ENCODE results near the gene TRMT13. TPM values are rescaled to one million over a fixed set of nuclear protein-coding genes. Genes with fewer than 3 reads are reported as not detected.

TRMT13 gene
- total RNA-seq, 1 donor from 2014 or later: 14.5 TPM

DNA sequence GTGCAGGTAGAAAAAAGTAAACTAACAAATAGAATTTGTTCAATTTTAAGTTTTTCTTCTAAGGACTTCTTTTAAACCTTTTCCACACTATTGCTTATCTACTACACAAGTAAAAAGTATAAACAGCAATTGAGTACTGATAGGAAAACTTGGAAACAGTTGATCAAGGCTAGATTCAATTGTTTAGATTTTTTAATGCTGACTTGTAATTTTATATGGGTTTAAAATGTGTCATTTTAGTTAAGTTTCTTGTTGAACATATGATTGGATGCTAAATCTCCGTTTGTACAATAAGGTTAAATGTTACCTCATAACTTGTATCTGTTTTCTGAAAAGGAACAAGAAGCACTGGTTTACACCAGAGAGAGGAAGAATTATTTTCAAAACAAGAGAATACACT lies 5.7 kb upstream of the TRMT13 start:
- DNase-seq (ENCODE audit: extremely low spot score in 2 of 2): no peak
- Histone ChIP-seq H3K4me1 (peaks cover 6% of the 10 kb centered on the region), H3K36me3 (no peaks in the 10 kb centered on the region), H3K9me3 (no peaks in the 10 kb centered on the region), H3K27ac (no peak overlapping the region), H3K4me3 (no peak overlapping the region), H3K27me3 (no peaks in the 10 kb centered on the region)
- intact Hi-C loops (cut with DNase I): no loop called here
- TF ChIP-seq POLR2A (IDR thresholded peaks at IDR 0.05): no peak

DNA sequence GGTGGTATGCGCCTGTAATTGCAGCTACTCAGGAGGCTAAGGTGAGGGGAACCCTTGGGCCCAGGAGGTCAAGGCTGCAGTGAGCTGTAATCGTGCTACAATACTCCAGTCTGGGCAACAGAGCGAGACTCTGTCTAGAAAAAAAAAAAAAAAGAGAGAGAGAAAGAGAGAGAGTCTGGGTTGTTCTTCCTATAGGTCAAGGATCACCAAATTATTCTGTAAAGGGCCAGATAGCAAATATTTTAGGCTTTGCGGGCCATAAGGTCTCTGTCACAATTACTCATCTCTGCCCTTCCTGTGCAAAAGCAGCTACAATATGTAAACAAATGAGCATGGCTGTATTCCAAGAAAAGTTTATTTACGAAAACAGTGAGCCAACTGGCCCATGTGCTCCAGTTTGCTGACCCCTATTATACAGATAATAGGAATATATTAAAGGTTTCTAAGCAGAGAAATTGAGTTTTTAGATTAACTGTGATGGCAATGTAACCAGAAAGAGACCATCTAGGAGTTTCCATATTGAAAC lies 2.3 kb upstream of the TRMT13 start:
- intact Hi-C loops (cut with DNase I): loop anchor here (10.0 kb wide), 1 partner anchor 134 kb away; the partner anchor contains the start of gene RTCA
- H3K4me1 ChIP-seq: peaks cover 30% of the 10 kb centered on the region
- no peak for DNase-seq (ENCODE audit: extremely low spot score in 2 of 2)
- no peak overlapping the region for H3K4me3 ChIP-seq
- H3K27ac ChIP-seq: no peak overlapping the region
- TF ChIP-seq POLR2A (IDR thresholded peaks at IDR 0.05): no peak
- TF ChIP-seq POLR2AphosphoS5 (IDR thresholded peaks at IDR 0.05; ENCODE audit: insufficient read depth in 1 of 2, low read depth in 1 of 2): no peak
- TF ChIP-seq, protein P1, sequence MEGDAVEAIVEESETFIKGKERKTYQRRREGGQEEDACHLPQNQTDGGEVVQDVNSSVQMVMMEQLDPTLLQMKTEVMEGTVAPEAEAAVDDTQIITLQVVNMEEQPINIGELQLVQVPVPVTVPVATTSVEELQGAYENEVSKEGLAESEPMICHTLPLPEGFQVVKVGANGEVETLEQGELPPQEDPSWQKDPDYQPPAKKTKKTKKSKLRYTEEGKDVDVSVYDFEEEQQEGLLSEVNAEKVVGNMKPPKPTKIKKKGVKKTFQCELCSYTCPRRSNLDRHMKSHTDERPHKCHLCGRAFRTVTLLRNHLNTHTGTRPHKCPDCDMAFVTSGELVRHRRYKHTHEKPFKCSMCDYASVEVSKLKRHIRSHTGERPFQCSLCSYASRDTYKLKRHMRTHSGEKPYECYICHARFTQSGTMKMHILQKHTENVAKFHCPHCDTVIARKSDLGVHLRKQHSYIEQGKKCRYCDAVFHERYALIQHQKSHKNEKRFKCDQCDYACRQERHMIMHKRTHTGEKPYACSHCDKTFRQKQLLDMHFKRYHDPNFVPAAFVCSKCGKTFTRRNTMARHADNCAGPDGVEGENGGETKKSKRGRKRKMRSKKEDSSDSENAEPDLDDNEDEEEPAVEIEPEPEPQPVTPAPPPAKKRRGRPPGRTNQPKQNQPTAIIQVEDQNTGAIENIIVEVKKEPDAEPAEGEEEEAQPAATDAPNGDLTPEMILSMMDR (IDR thresholded peaks at IDR 0.05): no peak
- H3K27me3 ChIP-seq: no peaks in the 10 kb centered on the region
- H3K9me3 ChIP-seq: no peaks in the 10 kb centered on the region
- H3K36me3 ChIP-seq: no peaks in the 10 kb centered on the region

DNA sequence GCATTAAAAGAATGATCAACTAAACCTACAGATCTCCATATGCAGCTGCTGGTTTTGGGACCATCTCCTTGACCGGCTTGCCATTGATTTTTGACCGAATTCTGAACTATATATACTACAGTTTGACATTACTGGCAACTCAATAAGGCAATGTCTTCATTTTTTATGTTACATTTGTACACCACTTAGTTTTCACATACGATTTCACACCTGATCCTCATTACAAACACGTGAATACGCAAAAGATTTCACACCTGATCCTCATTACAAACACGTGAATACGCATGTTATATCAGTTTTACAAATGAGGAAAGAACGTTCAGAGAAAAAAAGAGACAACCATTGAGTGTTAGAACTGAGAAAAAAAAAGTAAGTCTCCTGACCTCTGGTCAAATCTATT lies 1.3 kb upstream of the TRMT13 start:
- peaks cover 37% of the 10 kb centered on the region for H3K4me1 ChIP-seq
- H3K9me3 ChIP-seq: no peaks in the 10 kb centered on the region
- intact Hi-C loops (cut with DNase I): loop anchor here (10.0 kb wide), 1 partner anchor 133 kb away; the partner anchor contains the start of gene RTCA
- TF ChIP-seq, protein P1 (IDR thresholded peaks at IDR 0.05): no peak
- TF ChIP-seq POLR2AphosphoS5 (IDR thresholded peaks at IDR 0.05; ENCODE audit: insufficient read depth in 1 of 2, low read depth in 1 of 2) (no peak), POLR2A (IDR thresholded peaks at IDR 0.05) (no peak)
- H3K4me3 ChIP-seq: no peak overlapping the region
- no peak overlapping the region for H3K27ac ChIP-seq
- no peaks in the 10 kb centered on the region for H3K36me3 ChIP-seq
- no peaks in the 10 kb centered on the region for H3K27me3 ChIP-seq
- DNase-seq (ENCODE audit: extremely low spot score in 2 of 2): no peak

DNA sequence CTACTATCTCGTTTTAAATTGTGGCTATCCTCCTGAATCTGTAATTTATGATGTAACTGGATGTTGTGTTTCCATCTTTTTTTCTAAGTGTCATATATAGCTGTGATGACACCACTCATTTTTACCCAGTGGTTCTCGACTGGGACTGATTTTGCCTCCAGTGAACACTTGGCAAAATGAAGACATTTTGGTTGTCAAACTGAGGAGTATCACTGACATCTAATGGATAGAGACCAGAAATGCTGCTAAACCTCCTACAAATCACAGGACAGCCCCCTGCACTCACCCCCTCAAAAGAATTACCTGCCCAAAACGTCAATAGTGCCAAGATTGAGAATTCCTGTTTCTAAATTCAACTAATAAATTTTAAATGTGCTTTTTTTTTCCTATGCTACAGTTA lies 1.9 kb downstream of the TRMT13 start:
- Histone ChIP-seq H3K27ac (no peak overlapping the region), H3K9me3 (no peaks in the 10 kb centered on the region), H3K27me3 (no peaks in the 10 kb centered on the region), H3K4me3 (no peak overlapping the region), H3K36me3 (peaks cover 0 to 30% of the 10 kb centered on the region in 2 donors), H3K4me1 (peaks cover 37% of the 10 kb centered on the region)
- no peak for TF ChIP-seq POLR2A (IDR thresholded peaks at IDR 0.05)
- TF ChIP-seq, protein P1 (IDR thresholded peaks at IDR 0.05): no peak
- no peak for TF ChIP-seq POLR2AphosphoS5 (IDR thresholded peaks at IDR 0.05; ENCODE audit: insufficient read depth in 1 of 2, low read depth in 1 of 2)
- intact Hi-C loops (cut with DNase I): loop anchor here (10.0 kb wide), 1 partner anchor 130 kb away; the partner anchor contains the start of gene RTCA
- DNase-seq (ENCODE audit: extremely low spot score in 2 of 2): no peak

DNA sequence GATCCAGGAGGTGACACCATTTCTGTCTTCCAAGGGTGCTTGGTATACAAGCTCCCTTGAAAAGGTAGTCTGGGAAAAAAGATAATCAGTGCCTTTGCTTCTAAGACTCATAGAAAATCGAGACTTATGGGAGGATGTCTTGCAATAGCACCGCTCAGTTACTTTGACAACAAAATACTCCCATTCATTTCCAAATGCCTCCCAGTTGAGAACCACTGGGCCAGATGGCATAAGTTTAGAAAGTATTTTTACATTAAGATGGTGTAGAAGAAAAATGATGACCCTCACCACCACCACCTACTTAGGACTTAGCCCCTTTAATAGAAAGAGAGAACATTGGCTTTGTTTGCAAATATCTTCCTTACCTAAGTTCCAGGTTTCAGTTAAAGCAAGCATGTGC lies 4.6 kb downstream of the TRMT13 start:
- TF ChIP-seq POLR2AphosphoS5 (IDR thresholded peaks at IDR 0.05; ENCODE audit: insufficient read depth in 1 of 2, low read depth in 1 of 2) (no peak), POLR2A (IDR thresholded peaks at IDR 0.05) (no peak)
- TF ChIP-seq, protein P1 (IDR thresholded peaks at IDR 0.05): no peak
- Histone ChIP-seq H3K27ac (no peak overlapping the region), H3K36me3 (peaks cover 0 to 58% of the 10 kb centered on the region in 2 donors), H3K9me3 (no peaks in the 10 kb centered on the region), H3K4me1 (peaks cover 29% of the 10 kb centered on the region), H3K27me3 (no peaks in the 10 kb centered on the region), H3K4me3 (no peak overlapping the region)
- intact Hi-C loops (cut with DNase I): loop anchor here (10.0 kb wide), 1 partner anchor 127 kb away; the partner anchor contains the start of gene RTCA
- no peak for DNase-seq (ENCODE audit: extremely low spot score in 2 of 2)
